Stomach (tissue), 9 donors: ENCODE results near the gene GPR183. TPM values are rescaled to one million over a fixed set of nuclear protein-coding genes. Genes with fewer than 3 reads are reported as not detected.

Experiments
- DNase-seq, 2 donors: peaks; one replicate each; pipeline versions ENCODE4 v3.0.0 to v3.0.0-alpha.2; 2013 to 2019
- H3K27ac ChIP-seq, 5 donors: fragments of 200-600 bp in 4 of 5; sonication (generic) in 4 of 5; one replicate each; pipeline ENCODE4 v1.5.1; 2013 to 2019; ENCODE audit warnings: mild to moderate bottlenecking in 1 of 5, moderate library complexity in 1 of 5
- H3K27me3 ChIP-seq, 3 donors: fragments of 200-600 bp; sonication (generic); one replicate each; pipeline ENCODE4 v1.5.1; 2017 to 2019; ENCODE audit warnings: mixed run types in 1 of 3
- H3K36me3 ChIP-seq, 4 donors: fragments of 200-600 bp; sonication (generic); 1 replicate in 3 of 4; 2 replicates in 1 of 4; pipeline ENCODE4 v1.5.1; 2016 to 2019
- H3K4me1 ChIP-seq, 4 donors: fragments of 200-600 bp; sonication (generic); one replicate each; pipeline ENCODE4 v1.5.1; 2016 to 2019
- H3K4me3 ChIP-seq, 4 donors: fragments of 200-600 bp; sonication (generic) in 3 of 4; one replicate each; pipeline ENCODE4 v1.5.1; 2016 to 2019; ENCODE audit warnings: mild to moderate bottlenecking in 1 of 4
- H3K9me3 ChIP-seq, 4 donors: fragments of 200-600 bp; sonication (generic); one replicate each; pipeline ENCODE4 v1.5.1; 2016 to 2019
- EP300 ChIP-seq: sonication (generic); formaldehyde crosslinking; IDR thresholded peaks from one replicate; pipeline ENCODE4 v1.6.1; 2017; ENCODE audit warnings: antibody characterized with exemption
- POLR2A ChIP-seq, 4 donors: fragments of 450-650 bp; IDR thresholded peaks; one replicate each; pipeline ENCODE4 v1.6.1; 2016; ENCODE audit warnings: antibody characterized with exemption in 4 of 4, control low read depth in 2 of 4, mild to moderate bottlenecking in 1 of 4, moderate library complexity in 1 of 4
- POLR2AphosphoS5 ChIP-seq, 3 donors: sonication (generic); formaldehyde crosslinking; IDR thresholded peaks; one replicate each; pipeline ENCODE4 v1.6.1; 2016; ENCODE audit warnings: antibody characterized with exemption in 3 of 3
- WGBS, 5 donors: extraction: QIAGEN DNeasy Blood & Tissue Kit in 3 of 5; methylation state at CpG; one replicate each; pipeline versions ENCODE4 v1.1.5 to v1.1.7; 2013 to 2018; 5-methylcytosine and 5-hydroxymethylcytosine counted together
- intact Hi-C: fragments of 100-400 bp; cut with DNase I; formaldehyde crosslinking; loops from one replicate; pipeline ENCODE4 v1.15.1; 2023; ENCODE audit warnings: low total_unique reads
- polyA plus RNA-seq, 3 donors: library from polyadenylated mRNA; stranded (reverse); fragments of 200-250 nt; gene quantifications; one replicate each; pipeline ENCODE4 v1.2.3, GENCODE V29; 2013
- total RNA-seq, 5 donors: library from RNA; depleted of rRNA; stranded (reverse); fragments of >200 nt; gene quantifications; one replicate each; pipeline versions ENCODE4 v1.1.0 to v1.2.3, GENCODE V29; 2014 to 2016
- TF ChIP-seq, protein P1 (sequence below), 7 experiments: fragments of 450-650 bp in 4 of 7; fragments of 200-600 bp in 3 of 7; sonication (generic) in 3 of 7; IDR thresholded peaks; one replicate each; pipeline ENCODE4 v1.5.1; 2016 to 2019; ENCODE audit warnings: antibody characterized with exemption in 7 of 7, control low read depth in 2 of 7, mild to moderate bottlenecking in 1 of 7
- donor health status: healthy with polysubstance abuse.
- donor health status: Bipolar disorder and iron deficiency.
- donor health status: healthy.

GPR183 gene
- total and polyA plus RNA-seq, 8 donors, result 0.58 to 24.4 (median 9.6) TPM

DNA sequence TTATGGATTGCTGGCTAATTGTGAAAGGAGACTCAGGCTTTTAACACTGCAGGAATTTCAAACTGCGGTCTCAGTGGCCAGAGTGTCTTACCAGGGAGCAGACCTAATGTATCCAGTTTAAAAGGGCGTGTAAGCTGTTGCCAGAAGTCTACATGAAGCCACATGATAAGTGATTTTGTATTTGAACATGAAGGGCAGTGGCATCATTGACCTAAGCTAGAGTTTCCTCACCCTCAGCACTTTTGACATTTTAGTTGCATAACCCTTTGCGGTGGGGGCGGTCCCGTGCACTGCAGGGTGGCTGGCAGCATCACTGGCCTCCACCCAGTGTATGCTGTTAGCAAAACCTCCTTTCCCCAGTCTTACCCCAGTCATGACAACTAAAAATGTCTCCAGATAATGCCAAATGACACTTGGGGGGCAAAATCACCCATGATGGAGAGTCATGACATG is 25.4 kb downstream of the GPR183 start:
- H3K4me1 ChIP-seq, result peaks cover 17 to 75% (median 37%) of the 10 kb centered on the region in 4 donors
- peaks cover 0 to 12% (median under 1%) of the 10 kb centered on the region in 4 donors for H3K36me3 ChIP-seq
- H3K27me3 ChIP-seq, result no peaks in the 10 kb centered on the region
- H3K4me3 ChIP-seq, result no peak overlapping the region
- H3K9me3 ChIP-seq, result no peaks in the 10 kb centered on the region
- intact Hi-C loops, result no loop called here
- TF ChIP-seq POLR2A (IDR thresholded peaks at IDR 0.05) (no peak), POLR2AphosphoS5 (IDR thresholded peaks at IDR 0.05) (peak in 1 of 3 donors; percentile 46)
- peak; percentile 50 to 51 for DNase-seq
- H3K27ac ChIP-seq, result peak overlapping the region in 4 of 5 donors; percentile 65 to 80 (median 72)
- WGBS, 5 donors, result 61 to 95% (median 86%) methylated on average over 5 of the region's 5 CpGs

DNA sequence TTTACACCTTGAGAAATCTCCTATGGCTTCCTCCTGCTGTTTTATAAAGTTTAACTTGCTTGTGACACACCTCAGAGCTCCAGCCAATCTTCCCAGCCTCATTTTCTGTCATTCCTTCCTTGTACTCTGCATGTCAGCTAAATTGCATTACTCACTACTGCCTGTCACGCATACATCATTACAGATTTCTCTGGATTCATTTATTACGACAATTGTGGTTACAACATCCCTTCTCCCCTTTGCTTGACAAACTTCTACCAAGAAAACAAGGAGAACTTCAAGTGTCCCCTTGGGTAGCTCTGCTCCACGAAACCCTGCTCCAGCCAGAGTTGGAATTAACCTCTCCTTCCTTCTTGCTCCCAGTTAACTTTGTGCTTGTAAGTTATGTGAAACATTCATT is 27.0 kb downstream of the GPR183 start:
- peak overlapping the region in 2 of 5 donors; percentile 75 to 80 for H3K27ac ChIP-seq

DNA sequence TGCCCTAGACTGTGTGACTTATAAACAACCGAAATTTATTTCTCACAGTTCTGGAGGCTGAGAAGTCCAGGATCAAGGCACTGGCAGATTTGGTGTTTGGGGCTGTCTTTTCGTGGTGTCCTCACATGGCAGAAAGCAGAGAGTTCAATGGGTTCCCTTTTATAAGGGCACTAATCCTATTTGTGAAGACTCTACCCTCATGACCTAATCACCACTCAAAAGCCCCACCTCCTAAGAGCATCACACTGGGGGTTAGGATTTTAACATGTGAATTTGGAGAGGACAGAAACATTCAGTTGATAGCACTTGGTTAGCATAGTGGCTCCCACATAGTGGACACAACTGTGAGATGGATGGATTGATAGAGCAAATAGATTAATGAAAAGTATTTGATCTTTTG is 27.6 kb downstream of the GPR183 start:
- H3K4me1 ChIP-seq, result peaks cover 4 to 57% (median 22%) of the 10 kb centered on the region in 4 donors
- peak overlapping the region in 2 of 5 donors; percentile 75 to 80 for H3K27ac ChIP-seq
- no peak overlapping the region for H3K4me3 ChIP-seq
- WGBS, 5 donors, result 89 to 99% (median 94%) methylated on average over 2 of the region's 2 CpGs
- H3K9me3 ChIP-seq, result no peaks in the 10 kb centered on the region
- intact Hi-C loops, result no loop called here
- no peak for DNase-seq
- H3K36me3 ChIP-seq, result peaks cover 0 to 18% (median 6%) of the 10 kb centered on the region in 4 donors
- TF ChIP-seq, protein P1, sequence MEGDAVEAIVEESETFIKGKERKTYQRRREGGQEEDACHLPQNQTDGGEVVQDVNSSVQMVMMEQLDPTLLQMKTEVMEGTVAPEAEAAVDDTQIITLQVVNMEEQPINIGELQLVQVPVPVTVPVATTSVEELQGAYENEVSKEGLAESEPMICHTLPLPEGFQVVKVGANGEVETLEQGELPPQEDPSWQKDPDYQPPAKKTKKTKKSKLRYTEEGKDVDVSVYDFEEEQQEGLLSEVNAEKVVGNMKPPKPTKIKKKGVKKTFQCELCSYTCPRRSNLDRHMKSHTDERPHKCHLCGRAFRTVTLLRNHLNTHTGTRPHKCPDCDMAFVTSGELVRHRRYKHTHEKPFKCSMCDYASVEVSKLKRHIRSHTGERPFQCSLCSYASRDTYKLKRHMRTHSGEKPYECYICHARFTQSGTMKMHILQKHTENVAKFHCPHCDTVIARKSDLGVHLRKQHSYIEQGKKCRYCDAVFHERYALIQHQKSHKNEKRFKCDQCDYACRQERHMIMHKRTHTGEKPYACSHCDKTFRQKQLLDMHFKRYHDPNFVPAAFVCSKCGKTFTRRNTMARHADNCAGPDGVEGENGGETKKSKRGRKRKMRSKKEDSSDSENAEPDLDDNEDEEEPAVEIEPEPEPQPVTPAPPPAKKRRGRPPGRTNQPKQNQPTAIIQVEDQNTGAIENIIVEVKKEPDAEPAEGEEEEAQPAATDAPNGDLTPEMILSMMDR (IDR thresholded peaks at IDR 0.05), result no peak
- no peak for TF ChIP-seq POLR2A (IDR thresholded peaks at IDR 0.05)
- no peak for TF ChIP-seq POLR2AphosphoS5 (IDR thresholded peaks at IDR 0.05)
- TF ChIP-seq EP300, result no peak
- no peaks in the 10 kb centered on the region for H3K27me3 ChIP-seq

More for the DNA sequence above, 27.0 kb downstream of the GPR183 start:
- H3K36me3 ChIP-seq, result peaks cover 0 to 18% (median 5%) of the 10 kb centered on the region in 4 donors
- TF ChIP-seq, protein P1 (IDR thresholded peaks at IDR 0.05), result no peak
- no peak for TF ChIP-seq EP300
- no peak for TF ChIP-seq POLR2AphosphoS5 (IDR thresholded peaks at IDR 0.05)
- TF ChIP-seq POLR2A (IDR thresholded peaks at IDR 0.05), result no peak
- H3K4me1 ChIP-seq, result peaks cover 7 to 58% (median 24%) of the 10 kb centered on the region in 4 donors
- H3K9me3 ChIP-seq, result no peaks in the 10 kb centered on the region
- intact Hi-C loops, result no loop called here
- no peak for DNase-seq
- no peaks in the 10 kb centered on the region for H3K27me3 ChIP-seq
- H3K4me3 ChIP-seq, result no peak overlapping the region
- WGBS, 5 donors, result 76 to 95% (median 85%) methylated on average over 3 of the region's 3 CpGs

DNA sequence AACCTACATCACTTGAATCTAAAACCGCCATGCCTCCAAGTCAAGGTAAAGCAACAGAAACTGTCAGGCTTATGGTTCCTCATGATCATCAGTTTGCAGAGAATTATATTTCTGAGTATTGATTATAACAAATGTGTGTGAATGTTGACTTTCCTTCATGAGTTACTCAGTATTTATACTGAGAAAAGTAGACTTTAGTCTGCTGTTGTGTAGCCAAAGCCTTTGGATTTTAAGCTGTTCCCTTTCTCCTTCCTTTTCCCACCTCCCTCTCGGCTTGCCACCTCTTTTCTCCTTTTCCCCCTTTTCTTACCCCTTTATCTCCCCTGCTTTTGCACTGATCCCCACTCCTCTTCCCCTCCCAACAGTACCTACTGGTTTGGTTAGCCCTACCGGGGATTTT is 28.4 kb downstream of the GPR183 start:
- Histone ChIP-seq H3K9me3 (no peaks in the 10 kb centered on the region), H3K4me3 (no peak overlapping the region), H3K27ac (no peak overlapping the region), H3K36me3 (peaks cover 0 to 18% (median 6%) of the 10 kb centered on the region in 4 donors), H3K4me1 (peaks cover 4 to 49% (median 18%) of the 10 kb centered on the region in 4 donors), H3K27me3 (no peaks in the 10 kb centered on the region)
- TF ChIP-seq, protein P1 (IDR thresholded peaks at IDR 0.05), result no peak
- no peak for TF ChIP-seq POLR2AphosphoS5 (IDR thresholded peaks at IDR 0.05)
- TF ChIP-seq EP300, result no peak
- TF ChIP-seq POLR2A (IDR thresholded peaks at IDR 0.05), result no peak
- intact Hi-C loops, result no loop called here
- no peak for DNase-seq
- 83 to 90% (median 86%) methylated on average over 3 of the region's 3 CpGs for WGBS, 5 donors

DNA sequence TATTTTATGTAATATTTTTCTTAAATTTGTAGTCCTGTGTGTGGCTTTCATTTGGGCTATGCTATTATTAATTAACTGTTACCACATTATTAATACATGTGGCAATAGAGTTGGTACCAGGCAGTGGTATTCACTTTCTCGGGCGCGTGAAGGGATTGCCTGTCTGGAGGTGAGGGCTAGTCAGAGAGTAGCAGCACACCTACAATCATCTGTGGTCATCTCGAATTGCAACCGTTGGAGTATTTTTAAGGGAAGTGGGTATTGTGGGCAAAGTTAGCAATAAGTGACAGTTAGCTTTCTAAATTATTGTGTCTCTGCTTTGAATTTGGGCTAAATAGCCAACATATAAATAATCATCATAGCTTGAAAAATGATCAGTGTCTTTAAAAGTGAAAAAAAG is 29.0 kb downstream of the GPR183 start:
- Histone ChIP-seq H3K4me3 (no peak overlapping the region), H3K36me3 (peaks cover 0 to 18% (median 6%) of the 10 kb centered on the region in 4 donors), H3K27me3 (no peaks in the 10 kb centered on the region), H3K4me1 (peaks cover 4 to 43% (median 15%) of the 10 kb centered on the region in 4 donors), H3K9me3 (no peaks in the 10 kb centered on the region), H3K27ac (no peak overlapping the region)
- TF ChIP-seq EP300 (no peak), POLR2AphosphoS5 (IDR thresholded peaks at IDR 0.05) (no peak)
- intact Hi-C loops, result no loop called here
- no peak for DNase-seq
- 73 to 86% (median 81%) methylated on average over 5 of the region's 5 CpGs for WGBS, 5 donors
